ENCODE results near the gene PCDH9.

DNA sequence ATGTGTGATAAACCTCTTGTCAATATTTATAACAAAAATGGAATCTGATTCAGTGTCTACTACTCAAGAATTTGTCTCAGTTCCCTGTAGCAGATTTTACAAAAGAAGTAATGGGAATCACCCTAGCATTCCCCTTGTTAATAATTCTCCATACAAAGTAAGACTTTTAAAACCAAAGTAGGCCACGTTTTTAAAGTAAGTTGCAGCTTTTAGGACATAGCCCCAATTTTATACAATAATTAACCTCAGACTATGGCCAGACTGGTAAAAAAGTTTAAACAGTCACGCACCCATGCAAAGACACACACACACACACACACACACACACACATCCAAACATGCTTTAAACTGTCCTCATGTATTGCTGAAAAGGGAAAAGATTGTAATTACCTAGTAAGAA lies 589.9 kb downstream of the PCDH9 start:
- TF ChIP-seq, protein P1, sequence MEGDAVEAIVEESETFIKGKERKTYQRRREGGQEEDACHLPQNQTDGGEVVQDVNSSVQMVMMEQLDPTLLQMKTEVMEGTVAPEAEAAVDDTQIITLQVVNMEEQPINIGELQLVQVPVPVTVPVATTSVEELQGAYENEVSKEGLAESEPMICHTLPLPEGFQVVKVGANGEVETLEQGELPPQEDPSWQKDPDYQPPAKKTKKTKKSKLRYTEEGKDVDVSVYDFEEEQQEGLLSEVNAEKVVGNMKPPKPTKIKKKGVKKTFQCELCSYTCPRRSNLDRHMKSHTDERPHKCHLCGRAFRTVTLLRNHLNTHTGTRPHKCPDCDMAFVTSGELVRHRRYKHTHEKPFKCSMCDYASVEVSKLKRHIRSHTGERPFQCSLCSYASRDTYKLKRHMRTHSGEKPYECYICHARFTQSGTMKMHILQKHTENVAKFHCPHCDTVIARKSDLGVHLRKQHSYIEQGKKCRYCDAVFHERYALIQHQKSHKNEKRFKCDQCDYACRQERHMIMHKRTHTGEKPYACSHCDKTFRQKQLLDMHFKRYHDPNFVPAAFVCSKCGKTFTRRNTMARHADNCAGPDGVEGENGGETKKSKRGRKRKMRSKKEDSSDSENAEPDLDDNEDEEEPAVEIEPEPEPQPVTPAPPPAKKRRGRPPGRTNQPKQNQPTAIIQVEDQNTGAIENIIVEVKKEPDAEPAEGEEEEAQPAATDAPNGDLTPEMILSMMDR (conservative IDR thresholded peaks at IDR 0.05; ENCODE audit: low read depth in 2 of 2) = no peak
- TF ChIP-seq POLR2AphosphoS5 (IDR thresholded peaks at IDR 0.05; ENCODE audit: low read depth) (no peak), EZH2 (IDR thresholded peaks at IDR 0.05; ENCODE audit: low read depth, unreplicated experiment) (no peak), ZNF331 (CRISPR knock-in tag; IDR thresholded peaks at IDR 0.05; ENCODE audit: low read depth) (no peak), REST (IDR thresholded peaks at IDR 0.05; ENCODE audit: unreplicated experiment) (no peak)

Measured in GM23338 (cell line).